IPS DF 4.7 (cell line): ENCODE data around the gene TMEM215.
"Not testable (repeated sequence)": the region's sequence is repeated elsewhere in the genome, so short reads cannot be mapped to it uniquely, and the experiment has no call there.

Experiments
- DNase-seq: peaks from one replicate; pipeline ENCODE4 v3.0.0-alpha.2; 2013; ENCODE audit warnings: low spot score; ENCODE audit errors: extremely low read depth

Gene TMEM215

GRCh38 chr9:32783168-32783891 is at the start of gene TMEM215:
Gene TMEM215, plus strand, starts transcription at chr9:32783540. Its CDS starts 644 bp downstream, at chr9:32784184.
- no peak for DNase-seq

- DNase-seq, result no peak
Measured at GRCh38 chr9:32735476-32735875, 47.9 kb upstream of the TMEM215 start.

GRCh38 chr9:32737378-32737777 is 46.0 kb upstream of the TMEM215 start:
- DNase-seq, result no peak

GRCh38 chr9:32738501-32739172 is 44.7 kb upstream of the TMEM215 start:
- DNase-seq, result no peak

- DNase-seq, result no peak
Measured at GRCh38 chr9:32741706-32742105, 41.6 kb upstream of the TMEM215 start.

- no peak for DNase-seq
Measured at GRCh38 chr9:32742296-32742695, 41.0 kb upstream of the TMEM215 start.

- no peak for DNase-seq
Measured at GRCh38 chr9:32748013-32748412, 35.3 kb upstream of the TMEM215 start.

- no peak for DNase-seq
Measured at GRCh38 chr9:32755730-32756129, 27.6 kb upstream of the TMEM215 start.

- DNase-seq, result no peak
Measured at GRCh38 chr9:32764139-32764538, 19.2 kb upstream of the TMEM215 start.

GRCh38 chr9:32775283-32775682 is 8.1 kb upstream of the TMEM215 start:
- no peak for DNase-seq

- DNase-seq, result no peak
Measured at GRCh38 chr9:32776201-32776600, 7.1 kb upstream of the TMEM215 start.

- DNase-seq, result no peak
Measured at GRCh38 chr9:32782476-32783167, 718 bp upstream of the TMEM215 start.

- no peak for DNase-seq
Measured at GRCh38 chr9:32787816-32788215, 4.5 kb downstream of the TMEM215 start.

- DNase-seq, result not testable (repeated sequence)
Measured at GRCh38 chr9:32796015-32796414, 12.7 kb downstream of the TMEM215 start.

GRCh38 chr9:32801530-32801929 is 18.2 kb downstream of the TMEM215 start:
- DNase-seq, result no peak

GRCh38 chr9:32807217-32807616 is 23.9 kb downstream of the TMEM215 start:
- no peak for DNase-seq

GRCh38 chr9:32811246-32811645 is 27.9 kb downstream of the TMEM215 start:
- no peak for DNase-seq

- no peak for DNase-seq
Measured at GRCh38 chr9:32820322-32820721, 37.0 kb downstream of the TMEM215 start.

GRCh38 chr9:32823101-32823500 is 39.8 kb downstream of the TMEM215 start:
- no peak for DNase-seq

- DNase-seq, result no peak
Measured at GRCh38 chr9:32823551-32823950, 40.2 kb downstream of the TMEM215 start.

- DNase-seq, result no peak
Measured at GRCh38 chr9:32825203-32825602, 41.9 kb downstream of the TMEM215 start.

- DNase-seq, result no peak
Measured at GRCh38 chr9:32828861-32829260, 45.5 kb downstream of the TMEM215 start.
